ENCODE results near the gene C22orf39. TPM values are rescaled to one million over a fixed set of nuclear protein-coding genes. Genes with fewer than 3 reads are reported as not detected.

C22orf39 gene
- total RNA-seq, 3 donors from 2014 or later = 21.9 to 60.4 (median 28.0) TPM

GRCh38 chr22:19397734-19398104 is 49.8 kb downstream of the C22orf39 start:
- intact Hi-C loops (cut with DNase I, micrococcal nuclease) = no loop called here
- peaks cover 4% of the 10 kb centered on the region for H3K36me3 ChIP-seq (ENCODE audit: low read depth)

GRCh38 chr22:19396934-19397733 is 50.4 kb downstream of the C22orf39 start:
- DNase-seq = no peak
- intact Hi-C loops (cut with DNase I, micrococcal nuclease) = no loop called here
- peaks cover 4% of the 10 kb centered on the region for H3K36me3 ChIP-seq (ENCODE audit: low read depth)

More at GRCh38 chr22:19397734-19398104, 49.8 kb downstream of the C22orf39 start:
- ATAC-seq = no peak
- no peak for TF ChIP-seq CTCF (IDR thresholded peaks at IDR 0.05)
- H3K9me3 ChIP-seq = no peaks in the 10 kb centered on the region
- no peak overlapping the region for H3K4me3 ChIP-seq
- H3K4me1 ChIP-seq (ENCODE audit: low read depth) = no peaks in the 10 kb centered on the region
- no peak for DNase-seq

GRCh38 chr22:19396561-19396933 is 51.0 kb downstream of the C22orf39 start:
- no peak for DNase-seq
- H3K9me3 ChIP-seq = no peaks in the 10 kb centered on the region
- peaks cover 4% of the 10 kb centered on the region for H3K36me3 ChIP-seq (ENCODE audit: low read depth)
- intact Hi-C loops (cut with DNase I, micrococcal nuclease) = no loop called here
- no peak overlapping the region for H3K4me3 ChIP-seq
- no peak for TF ChIP-seq CTCF (IDR thresholded peaks at IDR 0.05)
- ATAC-seq = no peak
- H3K4me1 ChIP-seq (ENCODE audit: low read depth) = no peaks in the 10 kb centered on the region

More at GRCh38 chr22:19396934-19397733, 50.4 kb downstream of the C22orf39 start:
- Histone ChIP-seq H3K4me3 (no peak overlapping the region), H3K9me3 (no peaks in the 10 kb centered on the region), H3K4me1 (ENCODE audit: low read depth) (no peaks in the 10 kb centered on the region)
- ATAC-seq = no peak
- no peak for TF ChIP-seq CTCF (IDR thresholded peaks at IDR 0.05)

- no peak for TF ChIP-seq CTCF (IDR thresholded peaks at IDR 0.05)
- ATAC-seq (no peak), DNase-seq (no peak)
- intact Hi-C loops (cut with DNase I, micrococcal nuclease) = no loop called here
- Histone ChIP-seq H3K36me3 (ENCODE audit: low read depth) (peaks cover 7% of the 10 kb centered on the region), H3K4me3 (no peak overlapping the region), H3K9me3 (no peaks in the 10 kb centered on the region), H3K4me1 (ENCODE audit: low read depth) (no peaks in the 10 kb centered on the region)
These were observed 52.2 kb downstream of the C22orf39 start for GRCh38 chr22:19395276-19395675.

DNA sequence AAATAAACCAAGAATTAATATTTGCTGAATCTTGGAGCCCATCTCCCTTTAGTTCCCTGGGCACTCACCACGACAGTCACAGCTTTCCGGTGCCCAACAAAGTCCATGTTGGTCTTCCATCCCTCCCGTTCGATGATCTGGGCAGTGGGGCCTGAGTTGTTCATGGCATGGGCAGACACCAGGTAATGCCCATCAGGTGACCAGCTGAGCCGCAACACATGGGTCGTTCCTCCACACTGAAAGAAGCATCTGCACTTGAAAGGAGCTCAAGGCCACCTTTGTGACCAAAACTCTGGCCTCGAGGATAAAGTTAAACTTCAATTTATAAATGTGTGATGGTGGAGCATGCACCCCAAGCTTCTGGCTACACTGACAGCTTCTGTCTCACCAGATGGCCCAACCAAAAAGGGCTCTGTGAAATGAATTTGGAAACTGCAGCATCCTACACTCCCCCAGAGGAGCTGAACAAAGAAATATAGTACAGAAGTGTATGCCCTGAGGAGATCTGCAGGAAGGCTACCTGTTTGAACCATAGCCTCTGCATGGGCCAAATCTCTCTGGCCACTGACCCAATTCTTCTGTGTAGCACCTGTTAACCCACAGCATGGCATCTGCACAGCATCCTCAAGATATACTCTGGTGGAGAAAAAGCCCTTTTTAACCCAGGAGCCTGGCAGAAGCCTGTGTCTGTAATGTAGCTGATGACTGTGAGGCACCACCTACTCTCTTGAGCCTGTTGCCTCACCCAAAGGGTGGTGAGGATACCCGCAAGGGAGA is 53.0 kb downstream of the C22orf39 start:
- Histone ChIP-seq H3K4me3 (no peak overlapping the region), H3K36me3 (ENCODE audit: low read depth) (peaks cover 7% of the 10 kb centered on the region), H3K9me3 (no peaks in the 10 kb centered on the region), H3K4me1 (ENCODE audit: low read depth) (no peaks in the 10 kb centered on the region)
- ATAC-seq (no peak), DNase-seq (no peak)
- TF ChIP-seq CTCF (IDR thresholded peaks at IDR 0.05) = no peak
- intact Hi-C loops (cut with DNase I, micrococcal nuclease) = no loop called here
